ENCODE results near the gene ITPRIPL2.

The ITPRIPL2 gene

DNA sequence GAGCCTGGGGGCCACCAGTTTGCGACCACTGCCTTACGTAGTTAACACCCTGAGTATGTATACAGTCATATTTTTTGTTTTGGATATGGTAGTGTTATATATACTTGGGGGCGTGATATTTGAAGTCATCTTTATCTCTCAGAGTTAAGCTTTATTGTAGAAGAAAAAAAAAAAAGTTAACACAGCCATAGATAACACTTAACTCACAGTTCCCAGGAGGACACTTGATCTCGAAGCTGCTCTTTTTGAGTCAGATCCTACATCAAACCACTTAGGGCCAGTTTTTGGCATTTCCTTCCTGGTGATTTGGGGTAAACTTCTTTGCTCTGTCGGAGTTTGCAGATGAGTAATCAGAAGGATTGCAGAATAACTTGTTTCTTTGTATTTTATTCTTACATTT is 5.8 kb downstream of the ITPRIPL2 start:
- no peak for DNase-seq (ENCODE audit: low spot score)

- no peak for DNase-seq (ENCODE audit: low spot score)
These were observed 9.9 kb downstream of the ITPRIPL2 start for GRCh38 chr16:19123535-19124178.

DNA sequence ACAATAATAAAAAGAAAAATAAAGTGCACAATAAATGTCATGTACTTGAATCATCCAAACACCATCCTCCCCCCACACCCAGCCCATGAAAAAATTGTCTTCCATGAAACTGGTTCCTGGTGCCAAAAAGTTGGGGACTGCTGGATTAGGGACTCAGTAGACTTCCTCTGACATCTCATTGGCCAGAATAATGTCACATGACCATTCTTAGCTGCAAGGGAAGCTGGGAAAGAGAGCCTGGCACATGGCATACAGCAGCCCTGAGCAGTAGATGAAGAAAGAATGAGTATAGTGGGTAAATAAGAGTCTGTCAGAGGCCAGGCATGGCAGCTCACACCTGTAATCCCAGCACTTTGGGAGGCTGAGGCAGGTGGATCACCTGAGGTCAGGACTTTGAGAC is 12.5 kb downstream of the ITPRIPL2 start:
- no peak for DNase-seq (ENCODE audit: low spot score)

DNA sequence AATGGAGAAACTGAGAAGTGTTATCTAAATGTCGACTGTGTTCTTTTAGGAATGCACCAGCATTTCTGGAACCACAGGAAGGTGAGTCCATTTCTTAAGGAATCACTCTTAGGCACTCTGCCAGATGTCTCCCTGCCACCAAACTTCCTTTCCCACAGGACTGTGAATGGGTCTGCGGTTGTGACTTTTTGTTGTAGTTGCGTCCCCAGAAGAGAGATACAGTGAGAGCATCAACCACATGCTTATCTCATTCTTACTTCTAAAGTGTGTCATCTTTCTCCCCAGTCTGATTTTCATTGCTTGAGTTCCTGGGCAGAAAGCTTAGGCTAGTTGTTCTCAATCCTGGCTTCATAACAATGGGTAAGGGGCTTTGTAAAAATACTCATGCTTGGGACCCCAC is 13.4 kb downstream of the ITPRIPL2 start:
- DNase-seq (ENCODE audit: low spot score): no peak

- DNase-seq (ENCODE audit: low spot score): no peak
These were observed 13.9 kb downstream of the ITPRIPL2 start for GRCh38 chr16:19127674-19128131.

GRCh38 chr16:19128454-19129200 is 14.9 kb downstream of the ITPRIPL2 start:
- DNase-seq (ENCODE audit: low spot score): no peak

GRCh38 chr16:19130385-19130784 is 16.6 kb downstream of the ITPRIPL2 start:
- no peak for DNase-seq (ENCODE audit: low spot score)

GRCh38 chr16:19130852-19131824 is 17.4 kb downstream of the ITPRIPL2 start:
- no peak for DNase-seq (ENCODE audit: low spot score)

DNA sequence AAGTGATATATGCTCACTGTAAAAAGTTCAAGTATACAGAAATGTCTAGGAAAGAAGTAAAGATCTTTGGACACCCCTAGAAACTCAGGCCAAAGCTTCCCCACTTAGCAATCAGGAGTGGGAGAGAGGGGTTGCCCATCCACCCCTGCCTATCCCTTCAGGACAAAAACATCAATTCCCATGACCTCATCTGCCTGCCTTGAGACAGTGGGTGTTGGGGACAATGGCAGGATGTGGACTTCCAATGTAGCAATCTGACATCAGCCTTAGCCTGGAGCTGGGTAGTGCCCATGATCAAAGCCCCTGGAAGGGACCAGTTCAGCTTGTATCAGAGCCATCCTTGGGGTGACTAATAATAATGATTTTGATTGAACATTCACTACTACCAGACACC is 18.1 kb downstream of the ITPRIPL2 start:
- no peak for DNase-seq (ENCODE audit: low spot score)

DNA sequence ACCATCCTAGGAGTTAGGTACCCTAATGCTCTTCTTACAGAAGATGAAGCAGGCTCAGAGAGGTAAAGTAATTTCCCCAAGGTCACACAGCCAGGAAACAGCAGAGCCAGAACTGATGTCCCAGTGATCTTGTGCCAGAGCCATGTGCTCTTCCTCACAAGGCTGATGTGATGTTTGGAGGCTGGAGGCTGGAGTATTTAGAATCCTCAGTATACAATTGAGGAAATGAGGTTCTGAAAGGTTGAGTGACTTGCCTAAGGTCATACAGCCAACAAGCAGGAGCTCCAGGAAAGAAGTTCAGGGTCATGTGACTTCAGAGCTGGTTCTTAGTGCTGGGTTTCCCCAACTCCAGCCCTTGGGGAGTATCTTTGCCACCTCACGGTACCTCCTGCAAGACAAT is 18.5 kb downstream of the ITPRIPL2 start:
- DNase-seq (ENCODE audit: low spot score): no peak

- DNase-seq (ENCODE audit: low spot score): no peak
These were observed 19.1 kb downstream of the ITPRIPL2 start for GRCh38 chr16:19132898-19133297.

DNA sequence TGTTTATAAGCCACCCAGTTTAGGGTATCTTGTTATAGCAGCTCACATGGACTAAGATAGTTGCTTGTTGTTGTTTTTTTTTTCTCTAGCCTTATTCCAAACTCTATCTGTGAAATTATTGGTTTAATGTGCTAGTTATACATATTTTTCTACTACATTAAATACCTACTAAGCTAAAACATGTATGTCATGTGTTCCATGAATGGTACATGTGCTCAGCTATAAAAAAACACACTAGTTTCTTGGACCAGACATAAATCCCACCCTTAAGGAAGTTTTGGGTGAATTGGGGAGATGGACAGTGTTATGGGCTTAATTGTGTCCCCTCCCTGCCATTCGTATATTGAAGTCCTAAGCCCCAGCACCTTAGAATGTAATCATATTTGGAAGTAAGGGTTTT is 19.8 kb downstream of the ITPRIPL2 start:
- no peak for DNase-seq (ENCODE audit: low spot score)

DNA sequence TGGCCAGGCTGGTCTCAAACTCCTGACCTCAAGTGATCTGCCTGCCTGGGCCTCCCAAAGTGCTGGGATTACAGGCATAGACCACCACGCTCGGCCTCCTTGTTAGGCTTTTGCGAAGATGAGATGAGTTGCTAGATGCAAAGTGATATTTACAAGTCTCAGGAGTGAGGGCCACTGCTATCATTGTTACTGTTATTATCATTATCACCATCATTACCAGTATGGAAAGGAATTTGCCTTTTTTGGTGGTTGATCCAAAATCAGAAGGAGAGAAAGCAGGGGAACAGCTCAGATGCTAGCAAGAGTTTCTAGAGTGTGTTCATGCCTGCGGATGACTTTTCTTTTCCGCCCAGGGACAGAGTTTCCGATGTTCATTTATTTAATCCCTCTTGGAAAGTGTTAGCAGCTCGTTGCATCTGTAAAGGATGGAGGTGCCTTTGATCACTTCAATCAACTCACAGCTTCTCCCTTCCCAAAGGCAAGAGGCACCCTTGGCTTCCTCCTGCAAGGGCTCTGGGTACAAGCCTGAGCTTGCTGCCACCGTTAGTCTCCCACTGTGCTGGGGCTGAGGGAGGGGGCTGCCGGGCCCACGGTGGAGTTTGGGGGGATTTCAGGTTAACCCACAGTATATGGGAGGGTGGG is 21.6 kb downstream of the ITPRIPL2 start:
- DNase-seq (ENCODE audit: low spot score): no peak

DNA sequence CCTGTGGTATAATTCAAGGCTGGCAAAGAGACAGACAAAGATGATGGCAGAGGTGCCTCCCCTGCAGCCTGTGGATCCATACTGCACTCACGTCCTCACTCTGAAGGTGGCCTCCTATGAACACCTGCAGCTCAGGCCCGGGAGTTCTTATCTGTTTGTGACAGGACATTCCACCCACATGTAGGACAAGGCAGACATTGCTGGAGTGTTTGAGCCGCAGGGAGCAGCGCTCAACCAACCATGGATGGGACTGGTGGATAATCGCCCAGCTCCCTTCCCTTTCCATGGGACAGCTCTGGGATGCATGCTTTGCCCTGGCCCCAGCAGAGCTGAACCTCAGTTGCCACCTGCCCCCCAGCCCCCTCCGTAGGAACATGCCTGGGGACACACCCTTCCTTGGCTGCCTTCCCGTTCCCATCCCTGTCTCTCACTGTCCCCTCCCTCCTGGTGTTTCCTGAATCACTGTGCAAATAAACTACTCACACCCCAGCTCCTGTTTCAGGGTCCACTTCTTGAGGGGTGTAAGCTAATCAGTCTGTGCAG is 22.2 kb downstream of the ITPRIPL2 start:
- no peak for DNase-seq (ENCODE audit: low spot score)

GRCh38 chr16:19136549-19137196 is 22.9 kb downstream of the ITPRIPL2 start:
- DNase-seq (ENCODE audit: low spot score): no peak

GRCh38 chr16:19137201-19138128 is 23.7 kb downstream of the ITPRIPL2 start:
- no peak for DNase-seq (ENCODE audit: low spot score)

GRCh38 chr16:19138601-19139000 is 24.8 kb downstream of the ITPRIPL2 start:
- DNase-seq (ENCODE audit: low spot score): no peak

DNA sequence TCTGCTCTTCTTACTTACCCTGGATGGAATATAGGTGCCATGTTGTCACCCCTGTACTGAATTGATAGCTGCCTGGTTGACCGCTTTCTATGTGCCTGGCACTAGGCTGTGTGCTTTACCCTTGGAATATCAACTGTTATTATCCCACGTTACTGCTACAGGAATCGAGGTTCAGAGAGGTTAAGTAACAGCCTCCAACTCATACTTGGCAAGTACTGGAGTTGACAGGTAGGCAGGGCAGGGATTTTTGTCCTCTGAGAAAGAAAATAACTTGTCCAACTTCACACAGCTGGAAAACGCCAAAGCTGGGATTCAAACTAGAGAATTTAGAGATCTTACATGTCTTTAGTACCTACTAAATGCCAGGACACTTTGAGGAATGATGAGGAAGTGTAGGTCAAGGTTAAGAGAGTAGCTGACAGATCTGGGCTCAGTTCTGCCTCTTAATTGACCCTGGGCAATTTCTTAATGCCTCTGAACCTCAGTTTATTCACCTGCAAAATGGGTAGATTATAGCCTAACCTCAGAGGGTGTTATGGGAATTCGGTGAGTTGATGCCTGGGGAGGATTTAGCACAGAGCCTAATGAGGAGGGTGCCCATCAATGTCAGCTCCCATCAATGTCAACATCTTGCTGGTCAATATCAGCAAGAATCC is 25.8 kb downstream of the ITPRIPL2 start:
- no peak for DNase-seq (ENCODE audit: low spot score)

- DNase-seq (ENCODE audit: low spot score): no peak
These were observed 26.6 kb downstream of the ITPRIPL2 start for GRCh38 chr16:19140396-19140795.

Measured in CD4-positive, alpha-beta T cell treated with Interleukin-6 at 100 ng/mL for 8 hours (primary cell).